ENCODE results near the gene SLC12A3.

SLC12A3 gene

DNA sequence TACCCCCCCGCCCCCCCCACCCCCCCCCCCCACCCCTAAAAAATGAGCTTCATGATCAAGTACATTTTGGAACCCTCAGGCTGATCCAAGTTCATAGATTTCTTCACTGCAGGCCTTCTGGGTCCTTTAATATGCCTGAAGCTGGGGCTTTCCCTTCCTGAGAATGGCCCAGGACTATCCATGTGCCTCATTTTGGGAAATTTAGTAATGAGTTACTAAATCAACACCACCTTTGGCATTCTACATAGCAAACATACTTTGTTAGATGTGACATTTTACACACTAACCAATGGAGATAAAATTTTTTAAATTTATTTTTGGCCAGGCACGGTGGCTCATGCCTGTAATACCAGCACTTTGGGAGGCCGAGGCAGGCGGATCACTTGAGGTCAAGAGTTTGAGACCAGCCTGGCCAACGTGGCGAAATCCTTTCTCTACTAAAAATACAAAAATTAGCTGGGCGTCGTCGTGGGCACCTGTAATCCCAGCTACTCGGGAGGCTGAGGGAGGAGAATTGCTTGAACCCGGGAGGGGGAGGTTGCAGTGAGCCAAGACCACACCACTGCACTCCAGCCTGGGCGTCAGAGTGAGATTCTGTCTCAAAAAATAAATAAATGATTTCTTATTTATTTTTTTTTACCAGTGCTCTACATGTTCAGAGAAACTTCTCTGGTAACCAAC is 81.0 kb downstream of the SLC12A3 start:
- no peak for DNase-seq

DNA sequence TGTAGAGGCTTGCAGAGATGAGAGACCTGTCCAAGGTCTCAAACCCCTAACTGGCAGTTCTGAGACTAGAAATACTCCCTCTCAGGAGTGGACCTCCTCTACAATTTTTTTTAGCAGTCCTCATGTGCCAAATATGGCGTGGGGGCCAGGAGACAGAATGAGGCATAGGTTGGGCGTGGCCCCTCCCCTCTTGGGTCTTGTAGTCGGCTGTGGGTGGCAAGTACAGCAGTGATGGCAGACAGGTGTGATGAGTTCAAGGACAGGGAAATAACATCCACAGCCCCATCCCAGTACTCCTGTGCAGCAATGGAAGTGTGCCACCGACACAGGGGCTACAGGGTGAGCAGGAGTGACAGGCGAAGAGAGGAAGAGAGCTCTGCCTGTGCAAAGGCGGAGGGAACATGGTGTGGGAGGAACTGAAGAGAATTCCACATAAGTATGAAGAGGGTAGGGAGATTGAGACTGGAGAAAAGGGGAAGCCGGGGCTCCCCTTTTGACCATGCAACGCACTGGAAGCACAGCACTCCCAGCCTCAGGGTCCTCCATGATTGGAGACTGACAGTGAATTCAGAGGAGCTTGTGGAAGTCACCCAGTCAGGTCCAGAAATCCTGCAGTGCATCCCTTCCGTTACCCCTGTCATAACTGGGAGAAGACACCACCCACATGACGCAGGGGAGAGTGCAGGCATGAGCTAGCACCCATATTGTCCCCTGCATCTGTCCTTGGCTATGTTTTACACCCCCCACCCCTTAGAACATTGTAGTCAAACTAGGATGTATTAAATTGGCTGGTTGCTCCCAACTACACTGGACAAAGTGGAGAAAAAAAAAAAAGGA is 82.0 kb downstream of the SLC12A3 start:
- no peak for DNase-seq

DNA sequence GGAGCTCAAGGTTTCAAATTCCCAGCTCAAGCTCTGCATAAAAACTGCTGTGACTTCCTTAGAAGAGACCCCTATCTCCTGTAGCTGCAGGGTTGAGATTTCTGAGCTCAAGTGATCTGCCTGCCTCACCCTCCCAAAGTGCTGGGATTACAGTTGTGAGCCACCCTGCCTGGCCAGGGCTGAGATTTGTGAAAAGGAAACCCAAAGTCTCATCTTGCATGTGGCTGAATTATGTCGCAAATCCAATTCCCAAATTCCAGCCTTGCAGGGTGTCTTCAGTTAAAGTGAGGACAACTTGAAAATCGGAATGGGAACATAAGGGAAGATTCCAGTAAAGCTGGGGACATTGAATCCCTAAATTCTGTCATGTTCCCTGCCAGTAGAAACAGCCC is 82.6 kb downstream of the SLC12A3 start:
- DNase-seq = no peak

DNA sequence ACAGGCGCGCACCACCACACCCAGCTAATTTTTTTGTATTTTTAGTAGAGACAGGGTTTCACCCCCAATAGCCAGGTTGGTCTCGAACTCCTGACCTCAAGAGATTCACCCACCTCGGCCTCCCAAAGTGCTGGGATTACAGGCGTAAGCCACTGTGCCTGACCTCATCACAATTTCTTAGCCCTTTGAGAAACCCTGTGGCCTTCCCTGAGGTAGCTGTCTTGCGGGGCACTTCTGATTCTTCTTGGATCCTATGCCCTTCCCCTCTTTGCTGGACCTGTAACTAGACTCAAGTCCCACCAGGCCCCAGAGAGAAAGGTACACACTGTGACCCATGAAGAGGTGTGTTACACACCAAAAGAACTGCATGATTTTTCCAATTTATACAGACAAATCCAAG is 83.2 kb downstream of the SLC12A3 start:
- DNase-seq = no peak

DNA sequence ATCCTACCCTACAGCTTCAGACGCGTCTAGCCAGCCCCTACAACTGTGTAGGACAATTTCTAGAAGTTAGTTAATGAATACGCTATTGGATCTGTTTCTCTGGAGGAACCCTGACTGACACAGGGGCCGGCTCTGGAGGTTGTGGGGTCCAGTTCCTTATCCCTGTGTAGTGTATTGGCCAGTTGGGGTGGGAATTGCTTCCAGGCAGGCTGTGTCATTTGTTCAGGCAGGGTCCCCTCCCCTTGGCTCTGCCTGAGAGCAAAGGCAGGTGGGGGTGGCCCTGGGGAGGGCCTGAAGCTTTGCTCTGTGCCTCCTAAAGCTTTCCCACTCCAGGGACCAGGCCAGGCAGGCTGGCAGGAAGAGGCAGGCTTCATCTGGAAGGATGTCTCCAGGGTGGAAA is 85.0 kb downstream of the SLC12A3 start:
- DNase-seq = no peak

DNA sequence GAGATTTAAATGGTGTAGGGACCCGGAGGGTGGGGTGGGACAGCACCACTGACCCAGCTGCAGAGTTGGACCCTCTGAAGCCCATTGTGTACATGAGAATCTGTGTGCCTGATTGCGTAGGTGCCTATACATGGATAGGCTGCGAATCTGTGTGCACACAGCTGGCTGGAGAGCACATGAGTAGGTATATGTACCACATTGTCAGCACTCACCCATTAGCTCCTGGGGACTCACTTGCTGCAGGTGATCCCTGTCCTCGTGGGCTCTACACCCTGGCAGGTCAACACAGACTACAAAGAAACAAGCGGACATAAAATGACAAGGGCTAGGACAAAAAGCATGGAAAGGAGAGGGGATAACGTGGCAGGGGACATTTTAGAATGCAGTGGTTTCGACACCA is 85.4 kb downstream of the SLC12A3 start:
- no peak for DNase-seq

DNA sequence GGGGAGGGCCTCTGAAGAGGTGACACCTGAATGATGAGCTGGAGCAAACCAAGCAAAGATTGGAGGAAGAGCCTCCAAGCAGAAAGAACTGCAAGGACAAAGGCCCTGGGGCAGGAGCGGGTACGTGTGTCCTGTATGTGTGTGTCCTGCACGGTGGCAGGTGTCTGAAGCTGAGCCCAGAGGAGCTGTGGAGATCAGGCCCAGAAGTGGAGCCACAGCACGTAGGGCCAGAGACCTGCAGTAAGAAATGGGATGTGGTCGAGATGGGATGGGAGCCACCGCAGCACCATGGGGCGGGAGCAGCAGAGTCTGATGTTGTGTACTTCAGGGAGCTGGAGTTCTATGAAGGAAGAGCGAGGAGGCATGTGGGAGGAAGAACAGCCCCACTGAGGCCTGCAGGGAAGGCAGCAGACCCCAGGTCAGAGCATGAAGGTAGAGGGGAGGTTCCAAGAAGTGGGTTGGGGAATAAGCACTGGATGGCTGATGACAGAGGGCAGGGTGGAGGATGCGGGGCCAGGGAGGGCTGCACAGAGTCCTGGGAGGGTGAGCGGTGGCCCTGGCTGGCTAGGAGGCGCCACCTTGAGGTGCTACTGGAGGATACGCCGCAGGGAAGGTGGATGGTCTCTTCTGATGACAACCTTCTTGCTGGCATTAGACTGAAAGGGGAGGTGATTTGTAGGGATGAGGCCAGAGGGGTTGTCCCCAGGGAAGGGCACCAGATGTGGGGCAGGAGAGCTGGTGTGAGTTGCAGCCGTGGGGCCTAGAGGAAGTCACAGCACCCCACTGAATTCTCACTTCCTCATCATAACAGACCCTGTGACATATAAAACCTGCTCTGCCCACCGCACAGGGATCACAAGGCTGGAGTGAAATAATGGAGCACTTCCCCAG is 86.1 kb downstream of the SLC12A3 start:
- DNase-seq = no peak

DNA sequence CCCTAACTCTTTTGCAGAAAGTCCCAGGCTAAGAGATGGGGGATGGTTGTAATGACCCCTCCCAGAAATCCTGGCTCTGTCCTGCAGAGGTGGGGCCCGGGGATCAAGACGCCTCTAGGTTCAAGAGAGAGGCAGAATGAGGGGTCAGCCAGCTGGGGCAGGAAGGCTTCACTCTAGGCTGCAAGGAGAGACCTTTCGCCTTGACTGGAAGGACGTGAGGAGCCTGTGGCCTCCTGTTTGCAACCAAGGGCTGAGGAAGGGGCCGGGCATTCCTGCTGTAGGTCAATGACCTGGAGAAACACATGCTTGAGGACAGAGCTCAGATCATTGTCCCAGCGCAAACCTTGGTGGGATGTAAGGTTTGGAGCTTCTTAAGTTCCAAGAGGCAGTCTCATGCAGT is 88.0 kb downstream of the SLC12A3 start:
- no peak for DNase-seq

DNA sequence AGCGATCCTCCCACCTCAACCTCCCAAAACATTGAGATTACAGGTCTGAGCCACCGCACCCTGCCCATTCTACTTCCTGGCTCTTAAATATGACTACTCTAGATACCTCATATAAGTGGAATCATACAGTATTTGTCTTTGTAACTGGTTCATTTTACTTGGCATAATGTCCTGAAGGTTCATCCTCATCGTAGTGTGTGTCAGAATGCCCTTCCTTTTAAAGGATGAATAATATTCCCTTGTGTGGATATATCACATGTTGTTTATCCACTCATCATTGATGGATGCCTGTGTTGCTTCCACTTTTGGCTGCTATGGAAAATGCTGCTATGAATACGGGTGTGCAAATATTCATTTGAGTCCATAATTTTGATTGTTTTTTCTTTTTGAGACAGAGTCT is 91.1 kb downstream of the SLC12A3 start:
- DNase-seq = no peak

DNA sequence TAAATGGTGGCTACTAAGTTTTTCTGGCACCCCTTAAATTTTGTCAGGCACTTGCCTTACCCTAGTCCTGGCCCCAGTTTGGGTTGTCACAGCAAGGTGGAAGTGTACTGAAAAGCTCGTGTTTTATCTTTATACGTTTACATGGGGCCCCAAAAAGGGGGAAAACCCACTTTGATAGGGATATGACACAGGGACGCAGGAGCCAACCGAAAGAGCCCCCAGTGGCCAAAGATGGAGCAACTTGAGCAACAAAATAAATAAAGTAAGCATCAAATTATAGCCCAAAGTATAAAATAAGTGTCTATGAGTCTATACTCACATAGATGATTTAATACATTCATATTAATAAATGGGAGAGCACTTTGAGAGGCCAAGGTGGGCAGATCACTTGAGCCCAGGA is 91.7 kb downstream of the SLC12A3 start:
- DNase-seq = no peak

DNA sequence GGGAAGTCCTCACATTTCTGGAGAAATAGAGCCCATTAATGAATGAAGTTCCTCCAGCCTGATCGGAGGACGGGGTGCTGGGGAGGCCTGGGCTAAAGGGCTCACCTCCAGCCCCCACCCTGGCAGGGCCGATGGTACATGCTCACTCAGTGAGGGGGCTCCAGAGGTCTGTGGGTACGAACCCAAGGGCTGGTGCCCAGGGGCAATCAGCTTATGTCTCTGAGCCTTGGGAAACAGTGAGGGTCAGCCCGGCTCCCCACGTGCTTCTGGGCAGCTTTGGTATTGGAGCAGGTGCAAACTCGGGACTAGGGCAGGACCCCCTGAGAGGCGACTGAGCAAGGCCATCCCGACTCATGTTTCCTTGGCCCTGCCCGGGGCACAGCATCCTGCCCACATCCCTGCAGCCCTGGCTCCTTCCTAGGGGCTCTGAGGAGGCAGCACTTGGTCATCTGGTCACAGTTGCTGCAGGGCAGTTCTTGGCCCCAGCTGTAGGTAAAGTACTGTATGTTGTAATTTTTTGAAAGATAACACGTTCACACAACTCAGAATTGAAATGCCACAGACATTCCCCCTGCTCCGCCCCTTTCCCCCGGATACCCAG is 95.8 kb downstream of the SLC12A3 start:
- no peak for DNase-seq

DNA sequence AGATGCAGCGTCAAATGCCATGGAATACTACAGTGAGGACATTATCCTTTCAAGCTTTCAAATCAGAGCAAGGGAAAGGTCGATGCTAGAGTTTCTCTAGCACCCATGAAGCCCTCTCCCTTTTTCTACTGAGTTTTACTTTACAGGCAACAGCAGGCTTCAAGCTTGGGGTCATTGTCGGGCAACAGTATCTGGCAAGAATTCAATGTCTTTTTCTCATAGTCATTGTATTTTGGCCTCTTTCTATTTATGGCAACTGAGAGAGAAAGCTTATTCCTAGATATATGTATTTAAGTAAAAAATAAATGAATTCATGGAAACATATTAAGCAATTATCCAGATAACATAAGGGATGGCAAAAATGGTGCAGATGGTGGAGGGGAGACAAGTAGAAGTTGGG is 96.4 kb downstream of the SLC12A3 start:
- DNase-seq = no peak

DNA sequence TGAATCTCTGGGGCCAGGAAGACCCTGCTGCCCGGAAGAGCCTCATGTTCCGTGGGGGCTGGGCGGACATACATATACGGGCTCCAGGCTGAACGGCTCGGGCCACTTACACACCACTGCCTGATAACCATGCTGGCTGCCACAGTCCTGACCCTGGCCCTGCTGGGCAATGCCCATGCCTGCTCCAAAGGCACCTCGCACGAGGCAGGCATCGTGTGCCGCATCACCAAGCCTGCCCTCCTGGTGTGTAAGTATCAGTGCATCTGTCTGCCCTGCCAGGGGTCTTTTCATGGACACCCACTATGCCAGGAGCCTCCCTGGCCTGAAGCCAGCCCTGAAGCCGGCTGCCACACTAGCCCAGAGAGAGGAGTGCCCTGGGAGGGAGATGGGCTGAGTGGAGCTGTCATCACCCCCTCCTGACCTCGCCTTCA is 96.9 kb downstream of the SLC12A3 start, which contains the start of gene CETP:
CETP (plus strand) TSS at position 100 of the 431 bp plus-strand sequence; CDS start at position 130, 30 bp downstream.
- no peak for DNase-seq

DNA sequence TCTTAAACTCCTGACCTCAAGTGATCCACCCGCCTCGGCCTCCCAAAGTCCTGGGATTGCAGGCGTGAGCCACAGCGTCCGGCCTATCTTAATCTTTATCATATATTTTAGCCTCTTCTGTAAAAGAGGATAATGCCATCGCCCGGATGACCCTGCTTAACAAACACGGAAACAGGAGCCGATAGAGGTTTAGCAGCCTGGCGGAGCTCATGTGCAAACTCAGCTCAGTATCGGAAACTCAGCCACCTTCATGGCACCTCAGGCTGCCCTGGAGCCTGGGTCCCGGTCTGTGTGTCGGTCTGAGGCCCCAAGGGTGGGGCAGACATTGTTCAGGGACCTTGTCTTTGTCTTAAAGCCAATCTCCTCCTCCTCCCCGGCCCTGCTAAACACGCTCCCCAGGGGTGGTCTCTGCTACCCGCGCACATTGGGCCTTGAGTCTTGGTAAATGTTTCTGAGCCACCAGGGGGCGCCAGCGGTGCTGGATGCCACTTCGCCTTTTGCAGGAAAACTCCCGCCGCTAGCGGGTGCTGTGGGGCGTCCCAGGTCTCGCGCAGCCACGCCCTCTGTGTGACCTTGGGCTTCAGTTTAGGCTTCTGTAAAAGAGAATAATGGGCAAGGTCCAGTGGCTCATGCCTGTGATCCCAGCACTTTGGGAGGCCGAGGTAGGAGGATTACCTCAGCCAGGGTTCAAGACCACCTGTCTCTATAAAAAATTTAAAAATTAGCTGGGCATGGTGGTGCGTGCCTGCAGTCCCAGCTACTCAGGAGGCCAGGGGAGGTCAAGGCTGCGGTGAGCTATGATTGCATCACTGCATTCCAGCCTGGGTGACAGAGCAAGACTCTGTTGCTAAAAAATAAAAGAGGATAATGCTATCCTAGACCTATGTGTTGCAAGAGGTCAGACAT is 99.5 kb downstream of the SLC12A3 start:
- DNase-seq = peak; percentile 2

All from NCI-H1048 (cell line).